ENCODE results near the gene AKTIP.
"Not testable (repeated sequence)": the region's sequence is repeated elsewhere in the genome, so short reads cannot be mapped to it uniquely, and the experiment has no call there.

AKTIP gene

GRCh38 chr16:53502331-53503269 lies at the start of gene AKTIP:
AKTIP (minus strand) TSS chr16:53503209; CDS start chr16:53500259, 2,950 bp downstream.
- no peak for FAIRE-seq

GRCh38 chr16:53549970-53550690 lies 47.1 kb upstream of the AKTIP start:
- peak; percentile 94 for FAIRE-seq

GRCh38 chr16:53546988-53547391 lies 44.0 kb upstream of the AKTIP start:
- no peak for FAIRE-seq

GRCh38 chr16:53545433-53545832 lies 42.4 kb upstream of the AKTIP start:
- FAIRE-seq, result no peak

GRCh38 chr16:53542283-53542682 lies 39.3 kb upstream of the AKTIP start:
- FAIRE-seq, result no peak

- no peak for FAIRE-seq
Measured at GRCh38 chr16:53541326-53541725, 38.3 kb upstream of the AKTIP start.

GRCh38 chr16:53539759-53540718 lies 37.0 kb upstream of the AKTIP start:
- not testable (repeated sequence) for FAIRE-seq

GRCh38 chr16:53539346-53539745 lies 36.3 kb upstream of the AKTIP start:
- FAIRE-seq, result not testable (repeated sequence)

GRCh38 chr16:53537626-53538025 lies 34.6 kb upstream of the AKTIP start:
- FAIRE-seq, result no peak

- FAIRE-seq, result no peak
Measured at GRCh38 chr16:53534206-53534605, 31.2 kb upstream of the AKTIP start.

- FAIRE-seq, result no peak
Measured at GRCh38 chr16:53530741-53531140, 27.7 kb upstream of the AKTIP start.

GRCh38 chr16:53530046-53530445 lies 27.0 kb upstream of the AKTIP start:
- FAIRE-seq, result no peak

GRCh38 chr16:53529513-53529912 lies 26.5 kb upstream of the AKTIP start:
- FAIRE-seq, result peak; percentile 81

- no peak for FAIRE-seq
Measured at GRCh38 chr16:53528797-53529196, 25.8 kb upstream of the AKTIP start.

- FAIRE-seq, result no peak
Measured at GRCh38 chr16:53523971-53524548, 21.1 kb upstream of the AKTIP start.

GRCh38 chr16:53523126-53523804 lies 20.3 kb upstream of the AKTIP start:
- no peak for FAIRE-seq

GRCh38 chr16:53519417-53520091 lies 16.5 kb upstream of the AKTIP start:
- FAIRE-seq, result no peak

GRCh38 chr16:53518550-53519416 lies 15.8 kb upstream of the AKTIP start:
- FAIRE-seq, result no peak

- FAIRE-seq, result no peak
Measured at GRCh38 chr16:53517851-53518250, 14.8 kb upstream of the AKTIP start.

GRCh38 chr16:53515811-53516210 lies 12.8 kb upstream of the AKTIP start:
- no peak for FAIRE-seq

Data from islet of Langerhans (tissue), 1 donor.